ENCODE measurements around the gene BNIP5. TPM values are rescaled to one million over a fixed set of nuclear protein-coding genes. Genes with fewer than 3 reads are reported as not detected.
"Not testable (repeated sequence)": the region's sequence is repeated elsewhere in the genome, so short reads cannot be mapped to it uniquely, and the experiment has no call there.

Gene BNIP5
- total RNA-seq, 2 experiments from 2014 or later: not detected

DNA sequence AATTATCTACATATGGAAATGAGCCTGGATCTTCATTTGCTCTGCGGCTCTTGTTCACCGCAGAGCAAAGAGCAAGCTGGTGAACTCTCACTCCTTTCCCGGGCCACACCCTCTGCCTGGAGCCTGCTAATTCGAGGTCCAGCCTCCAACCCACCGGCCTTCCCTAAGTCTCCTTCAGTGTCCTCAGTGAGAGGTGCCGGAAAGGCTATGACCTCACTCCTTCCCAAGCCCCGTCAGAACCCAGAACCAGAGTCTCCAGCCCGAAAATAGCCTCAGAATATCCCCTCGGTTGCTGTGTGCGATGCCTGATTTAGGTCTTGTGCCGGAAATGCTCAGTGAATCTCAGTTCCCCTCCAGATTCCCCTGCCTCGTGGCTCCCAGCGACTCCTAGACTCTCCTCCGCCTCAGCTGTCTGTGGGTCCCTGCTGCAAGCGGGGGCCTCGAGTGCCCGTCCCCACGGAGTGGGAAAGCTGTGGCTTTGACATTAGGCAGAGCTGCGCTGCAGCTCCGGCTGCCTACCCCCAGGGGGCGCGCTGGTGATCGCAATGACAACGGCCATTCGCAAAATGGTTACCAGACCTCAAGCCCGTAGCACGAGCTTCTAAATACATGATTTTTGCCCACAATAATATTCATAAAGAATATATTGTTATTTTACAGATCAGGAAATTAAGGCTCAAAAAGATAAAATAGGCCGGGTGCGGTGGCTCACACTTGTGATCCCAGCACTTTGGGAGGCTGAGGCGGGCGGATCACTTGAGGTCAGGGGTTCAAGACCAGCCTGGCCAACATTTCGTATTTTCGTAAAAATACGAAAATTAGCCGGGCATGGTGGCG is 4.1 kb upstream of the BNIP5 start:
- CTCF ChIA-PET: interaction anchor here (0.6 to 2.3 kb wide), 35 partner anchors 9 to 441 kb away, joined by 3 to 22 read pairs (median 4); no protein-coding TSS in a partner anchor
- H3K27me3 Mint-ChIP-seq: peaks cover 15% of the 10 kb centered on the region
- DNase-seq: peak; percentile 84
- ATAC-seq: peak; percentile 83
- peaks cover 14% of the 10 kb centered on the region for H3K4me1 Mint-ChIP-seq
- intact Hi-C loops (cut with DNase I, micrococcal nuclease): loop anchor here (1.0 to 5.0 kb wide), 2 partner anchors 19 to 209 kb away; partner anchors contain the start of gene MAPK13 (in 1 of the 2)
- no peaks in the 10 kb centered on the region for H3K9me3 Mint-ChIP-seq (ENCODE audit: low read depth)
- POLR2A ChIA-PET: interaction anchor here (0.6 to 1.1 kb wide), 2 partner anchors 14 to 17 kb away, joined by 3 read pairs; no protein-coding TSS in a partner anchor
- no peak overlapping the region for H3K27ac Mint-ChIP-seq
- H3K36me3 Mint-ChIP-seq (ENCODE audit: low read depth): no peaks in the 10 kb centered on the region
- H3K4me3 Mint-ChIP-seq: no peak overlapping the region

DNA sequence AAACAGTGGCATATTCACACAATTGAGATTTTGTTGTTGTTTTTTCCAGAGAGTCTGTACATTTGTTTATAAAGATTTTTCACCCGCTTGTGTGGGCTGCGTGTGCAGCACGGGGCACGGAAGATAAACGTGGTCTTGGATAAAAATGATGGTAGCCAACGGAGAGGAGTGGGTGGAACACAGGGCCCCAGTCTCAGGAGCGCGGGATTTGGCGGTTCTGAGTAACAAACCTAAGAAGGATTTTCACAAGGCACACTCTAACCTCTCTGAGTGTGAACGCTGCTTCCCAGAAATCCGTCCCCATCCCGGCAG is 3.6 kb upstream of the BNIP5 start:
- peaks cover 14% of the 10 kb centered on the region for H3K4me1 Mint-ChIP-seq
- H3K36me3 Mint-ChIP-seq (ENCODE audit: low read depth): no peaks in the 10 kb centered on the region
- peaks cover 20% of the 10 kb centered on the region for H3K27me3 Mint-ChIP-seq
- H3K4me3 Mint-ChIP-seq: no peak overlapping the region
- intact Hi-C loops (cut with DNase I, micrococcal nuclease): loop anchor here in 1 of 2 experiments (5.0 kb wide), 1 partner anchor 208 kb away; the partner anchor contains the start of gene MAPK13
- ATAC-seq (no peak), DNase-seq (no peak)
- ChIA-PET POLR2A (interaction anchor here (0.6 to 1.1 kb wide), 2 partner anchors 13 to 17 kb away, joined by 3 read pairs; no protein-coding TSS in a partner anchor), CTCF (interaction anchor here (0.9 to 2.3 kb wide), 16 partner anchors 12 to 414 kb away, joined by 3 to 22 read pairs (median 6); no protein-coding TSS in a partner anchor)
- H3K9me3 Mint-ChIP-seq (ENCODE audit: low read depth): no peaks in the 10 kb centered on the region
- no peak overlapping the region for H3K27ac Mint-ChIP-seq

DNA sequence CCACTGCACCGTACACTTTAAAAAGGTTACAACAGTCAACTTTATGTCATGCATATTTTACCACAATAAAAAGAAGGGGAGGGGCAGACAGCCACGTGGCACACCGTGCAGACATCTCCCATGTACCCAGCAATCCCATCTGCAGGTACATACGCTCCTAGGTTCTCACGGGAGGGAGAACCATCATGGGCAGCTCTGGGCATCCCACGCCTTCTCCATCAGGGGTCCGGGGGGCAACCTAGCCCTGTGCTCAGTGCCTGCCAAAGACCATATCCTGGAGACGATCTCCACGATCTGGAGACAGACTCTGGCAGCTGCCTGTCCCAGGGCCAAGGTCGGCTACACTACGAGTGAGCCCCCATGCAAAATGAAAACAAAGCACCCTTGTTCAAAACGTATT is 2.5 kb upstream of the BNIP5 start:
- Mint-ChIP-seq H3K27ac (no peak overlapping the region), H3K36me3 (ENCODE audit: low read depth) (no peaks in the 10 kb centered on the region), H3K9me3 (ENCODE audit: low read depth) (no peaks in the 10 kb centered on the region), H3K4me1 (peaks cover 14% of the 10 kb centered on the region), H3K4me3 (no peak overlapping the region), H3K27me3 (peaks cover 30% of the 10 kb centered on the region)
- no peak for DNase-seq
- intact Hi-C loops (cut with DNase I, micrococcal nuclease): no loop called here
- ChIA-PET POLR2A (no interaction called here), CTCF (interaction anchor here (0.6 to 0.8 kb wide), 2 partner anchors 21 to 552 kb away, joined by 3 read pairs; no protein-coding TSS in a partner anchor)
- peak; percentile 38 for ATAC-seq

DNA sequence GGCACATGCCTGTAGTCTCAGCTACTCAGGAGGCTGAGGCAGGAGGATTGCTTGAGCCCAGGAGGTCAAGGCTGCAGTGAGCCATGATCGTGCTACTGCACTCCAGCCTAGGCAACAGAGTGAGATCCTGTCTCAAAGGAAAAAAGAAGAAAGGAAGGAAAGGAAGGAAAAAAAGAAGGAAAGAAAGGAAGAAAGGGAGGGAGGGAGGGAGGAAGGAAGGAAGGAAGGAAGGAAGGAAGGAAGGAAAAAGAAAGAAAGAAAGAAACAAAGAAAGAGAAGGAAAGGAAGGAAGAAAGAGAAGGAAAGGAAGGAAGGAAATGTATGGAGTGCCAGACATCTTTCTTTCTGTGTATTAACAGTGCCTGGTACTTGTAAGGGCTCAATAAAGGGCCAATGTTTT is 1.5 kb upstream of the BNIP5 start:
- CTCF ChIA-PET: interaction anchor here (0.7 to 1.0 kb wide), 2 partner anchors 22 to 55 kb away, joined by 3 to 5 read pairs; no protein-coding TSS in a partner anchor
- ATAC-seq; H3K36me3 Mint-ChIP-seq (ENCODE audit: low read depth); H3K27ac Mint-ChIP-seq; intact Hi-C loops (cut with DNase I, micrococcal nuclease); H3K9me3 Mint-ChIP-seq (ENCODE audit: low read depth); DNase-seq; POLR2A ChIA-PET; H3K4me3 Mint-ChIP-seq: not testable (repeated sequence)
- H3K27me3 Mint-ChIP-seq: peaks cover 36% of the 10 kb centered on the region
- peaks cover 14% of the 10 kb centered on the region for H3K4me1 Mint-ChIP-seq

DNA sequence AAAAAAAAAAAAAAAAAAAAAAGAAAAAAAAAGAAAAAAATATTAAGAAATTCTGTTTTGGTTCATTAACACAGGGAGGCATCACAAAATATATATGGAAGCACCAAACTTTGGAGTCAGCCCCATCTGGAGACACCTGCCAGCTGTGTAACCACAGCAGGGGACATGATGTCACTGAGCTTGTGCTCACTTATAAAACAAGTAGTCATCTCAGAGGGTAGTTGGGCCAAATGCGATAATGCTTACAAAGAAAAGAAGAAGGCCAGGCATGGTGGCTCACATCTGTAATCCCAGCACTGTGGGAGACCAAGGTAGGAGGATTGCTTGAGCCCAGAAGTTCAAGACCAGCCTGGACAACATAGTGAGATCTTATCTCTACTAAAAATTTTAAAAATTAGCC is 1.1 kb upstream of the BNIP5 start:
- ChIA-PET POLR2A (no interaction called here), CTCF (interaction anchor here (1.0 kb wide), 1 partner anchor 22 kb away, joined by 3 read pairs; no protein-coding TSS in a partner anchor)
- H3K27me3 Mint-ChIP-seq: peaks cover 33% of the 10 kb centered on the region
- peaks cover 14% of the 10 kb centered on the region for H3K4me1 Mint-ChIP-seq
- H3K9me3 Mint-ChIP-seq (ENCODE audit: low read depth): no peaks in the 10 kb centered on the region
- no peaks in the 10 kb centered on the region for H3K36me3 Mint-ChIP-seq (ENCODE audit: low read depth)
- no peak overlapping the region for H3K27ac Mint-ChIP-seq
- no peak for DNase-seq
- no peak overlapping the region for H3K4me3 Mint-ChIP-seq
- intact Hi-C loops (cut with DNase I, micrococcal nuclease): no loop called here
- no peak for ATAC-seq

DNA sequence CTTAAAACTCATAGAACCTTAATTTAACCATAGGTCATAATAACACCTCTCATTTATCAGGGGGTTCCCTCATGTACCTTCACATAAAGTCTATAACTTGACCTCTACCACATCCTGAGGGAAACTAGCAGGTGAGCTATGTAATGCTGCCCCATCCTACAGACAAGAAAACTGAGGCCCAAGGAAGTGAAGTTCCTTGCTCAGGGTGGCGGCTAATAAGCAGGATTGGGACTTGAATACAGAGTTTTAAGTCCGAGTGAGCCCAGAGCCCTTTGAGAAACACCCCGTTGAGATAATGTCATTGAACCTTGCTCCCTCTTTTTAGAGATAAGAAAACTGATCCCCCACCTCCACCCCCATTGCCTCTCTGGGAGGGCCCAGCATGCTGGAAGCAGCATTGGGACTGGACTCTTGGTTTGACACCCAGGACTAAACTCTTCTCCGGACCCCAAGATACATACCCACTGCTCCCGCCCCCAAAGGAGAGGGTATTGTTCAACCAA is 429 bp downstream of the BNIP5 start:
- Mint-ChIP-seq H3K36me3 (ENCODE audit: low read depth) (no peaks in the 10 kb centered on the region), H3K27me3 (peaks cover 35% of the 10 kb centered on the region), H3K9me3 (ENCODE audit: low read depth) (no peaks in the 10 kb centered on the region), H3K27ac (no peak overlapping the region), H3K4me3 (no peak overlapping the region), H3K4me1 (peaks cover 14% of the 10 kb centered on the region)
- DNase-seq: no peak
- CTCF ChIA-PET: interaction anchor here (0.8 to 1.6 kb wide), 2 partner anchors 34 to 430 kb away, joined by 3 to 4 read pairs; no protein-coding TSS in a partner anchor
- no peak for ATAC-seq
- POLR2A ChIA-PET: no interaction called here
- intact Hi-C loops (cut with DNase I, micrococcal nuclease): no loop called here

DNA sequence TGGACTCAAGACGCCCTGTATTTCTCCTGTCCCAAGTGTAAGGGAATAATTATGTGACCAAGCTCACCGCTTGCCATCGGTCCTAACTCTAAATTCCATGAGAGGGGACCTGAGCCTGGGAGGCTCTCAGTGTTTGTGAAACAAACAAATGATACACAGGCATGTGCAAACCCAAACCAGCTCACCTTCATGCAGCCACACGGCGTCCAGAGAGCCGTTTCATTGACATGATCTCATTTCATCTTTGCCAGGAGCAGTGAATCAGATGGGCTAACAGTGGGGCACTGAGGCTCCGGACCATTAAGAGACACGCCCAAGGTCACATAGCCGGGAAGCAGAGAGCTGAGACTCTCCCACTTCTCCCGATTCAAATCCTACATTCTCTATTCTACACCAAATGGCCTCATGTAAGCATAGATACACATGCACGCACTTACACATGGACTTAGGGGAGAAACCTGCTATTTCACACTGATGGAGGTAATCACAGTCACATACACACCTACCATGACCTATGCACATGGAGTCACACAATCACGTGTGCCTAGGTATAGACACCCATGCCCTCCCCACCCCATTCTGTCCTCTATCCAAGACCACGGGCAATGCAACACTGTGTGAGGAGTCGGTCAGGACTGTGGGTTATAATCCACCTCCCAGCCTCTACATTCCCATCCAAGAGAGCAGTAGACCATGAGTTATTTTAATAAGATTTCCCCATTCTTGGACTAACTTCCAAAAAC is 1.1 kb downstream of the BNIP5 start:
- no peak for DNase-seq
- ChIA-PET CTCF (interaction anchor here (1.6 kb wide), 1 partner anchor 33 kb away, joined by 4 read pairs; no protein-coding TSS in a partner anchor), POLR2A (no interaction called here)
- Mint-ChIP-seq H3K27ac (no peak overlapping the region), H3K4me1 (peaks cover 11% of the 10 kb centered on the region), H3K36me3 (ENCODE audit: low read depth) (no peaks in the 10 kb centered on the region), H3K27me3 (peaks cover 32% of the 10 kb centered on the region), H3K4me3 (no peak overlapping the region), H3K9me3 (ENCODE audit: low read depth) (no peaks in the 10 kb centered on the region)
- intact Hi-C loops (cut with DNase I, micrococcal nuclease): no loop called here
- ATAC-seq: no peak

DNA sequence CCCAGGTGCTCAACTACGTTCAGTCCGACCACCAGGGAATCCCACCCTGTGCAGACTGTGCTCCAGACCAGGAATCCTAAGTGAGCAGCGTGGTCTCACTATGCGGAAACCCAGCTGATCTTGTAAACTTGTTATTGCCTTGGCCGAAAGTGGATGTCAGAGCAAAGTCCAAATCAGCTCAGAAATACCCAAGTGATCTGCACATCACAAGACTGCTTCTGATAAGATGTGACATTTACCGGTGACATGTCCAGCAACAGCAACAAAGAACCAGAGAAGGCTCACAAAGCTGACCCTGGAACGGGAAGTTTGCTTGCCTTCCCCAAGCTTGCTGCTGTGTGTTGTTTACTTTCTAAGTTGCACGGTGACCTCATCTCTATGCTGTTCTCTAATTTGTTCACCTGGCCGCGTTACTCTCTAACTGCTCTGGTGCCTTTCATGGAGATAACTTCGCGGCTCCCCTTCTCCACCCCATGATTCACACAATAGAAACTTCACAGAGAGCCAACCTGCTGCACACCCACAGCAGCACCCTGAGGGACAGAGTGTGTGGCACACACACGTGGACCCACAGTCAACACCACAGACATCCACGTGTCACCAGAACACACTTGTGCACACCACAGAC is 1.7 kb downstream of the BNIP5 start:
- Mint-ChIP-seq H3K36me3 (ENCODE audit: low read depth) (no peaks in the 10 kb centered on the region), H3K4me3 (no peak overlapping the region), H3K27ac (no peak overlapping the region), H3K27me3 (peaks cover 26% of the 10 kb centered on the region), H3K9me3 (ENCODE audit: low read depth) (no peaks in the 10 kb centered on the region), H3K4me1 (peaks cover 11% of the 10 kb centered on the region)
- CTCF ChIA-PET: interaction anchor here (0.7 kb wide), 1 partner anchor 297 kb away, joined by 3 read pairs; no protein-coding TSS in a partner anchor
- POLR2A ChIA-PET: no interaction called here
- DNase-seq: no peak
- ATAC-seq: no peak
- intact Hi-C loops (cut with DNase I, micrococcal nuclease): no loop called here

DNA sequence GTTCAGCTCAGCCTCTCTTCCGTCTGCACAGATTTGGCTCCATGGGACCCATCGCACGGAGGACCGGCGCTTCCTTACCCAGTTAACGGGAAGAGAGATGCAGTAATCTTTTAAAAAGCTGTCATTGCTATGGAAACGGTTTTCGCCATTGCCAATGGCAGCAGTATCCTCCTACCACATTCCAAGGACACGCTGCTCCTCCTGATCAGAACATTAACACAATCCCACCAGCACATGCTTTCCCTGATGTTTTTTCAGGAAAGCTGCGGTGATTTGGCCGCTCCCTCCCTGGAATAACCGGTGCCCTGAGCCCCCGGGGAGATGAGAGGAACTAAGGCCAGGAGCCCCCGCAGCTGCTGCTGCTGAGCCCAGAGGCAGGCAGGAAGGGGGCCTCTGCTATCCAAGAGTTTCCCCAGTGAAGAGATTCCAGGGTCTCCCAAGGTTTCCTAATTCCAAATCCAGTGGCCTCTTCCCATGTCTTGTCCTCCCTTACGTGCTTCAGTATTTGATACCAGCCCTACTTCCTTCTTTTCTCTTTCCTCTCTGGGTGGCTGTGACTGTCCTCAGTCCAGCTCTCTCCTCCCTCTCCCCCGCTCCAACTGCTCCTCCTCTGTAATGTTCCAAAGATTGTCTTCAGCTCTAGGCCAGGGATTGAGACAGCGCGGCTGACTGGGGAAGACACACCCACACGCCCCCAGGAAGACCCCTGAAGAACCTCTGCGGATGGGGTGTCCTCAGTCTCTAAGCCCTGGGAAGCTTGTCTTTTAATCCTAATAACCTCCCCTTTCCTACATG is 2.6 kb downstream of the BNIP5 start:
- peaks cover 26% of the 10 kb centered on the region for H3K27me3 Mint-ChIP-seq
- no peak for ATAC-seq
- peaks cover 11% of the 10 kb centered on the region for H3K4me1 Mint-ChIP-seq
- no peaks in the 10 kb centered on the region for H3K9me3 Mint-ChIP-seq (ENCODE audit: low read depth)
- H3K27ac Mint-ChIP-seq: no peak overlapping the region
- no peaks in the 10 kb centered on the region for H3K36me3 Mint-ChIP-seq (ENCODE audit: low read depth)
- no peak overlapping the region for H3K4me3 Mint-ChIP-seq
- CTCF ChIA-PET: interaction anchor here (0.7 kb wide), 1 partner anchor 298 kb away, joined by 3 read pairs; no protein-coding TSS in a partner anchor
- no peak for DNase-seq
- POLR2A ChIA-PET: interaction anchor here (0.6 kb wide), 1 partner anchor 496 kb away, joined by 3 read pairs; no protein-coding TSS in a partner anchor
- intact Hi-C loops (cut with DNase I, micrococcal nuclease): no loop called here

DNA sequence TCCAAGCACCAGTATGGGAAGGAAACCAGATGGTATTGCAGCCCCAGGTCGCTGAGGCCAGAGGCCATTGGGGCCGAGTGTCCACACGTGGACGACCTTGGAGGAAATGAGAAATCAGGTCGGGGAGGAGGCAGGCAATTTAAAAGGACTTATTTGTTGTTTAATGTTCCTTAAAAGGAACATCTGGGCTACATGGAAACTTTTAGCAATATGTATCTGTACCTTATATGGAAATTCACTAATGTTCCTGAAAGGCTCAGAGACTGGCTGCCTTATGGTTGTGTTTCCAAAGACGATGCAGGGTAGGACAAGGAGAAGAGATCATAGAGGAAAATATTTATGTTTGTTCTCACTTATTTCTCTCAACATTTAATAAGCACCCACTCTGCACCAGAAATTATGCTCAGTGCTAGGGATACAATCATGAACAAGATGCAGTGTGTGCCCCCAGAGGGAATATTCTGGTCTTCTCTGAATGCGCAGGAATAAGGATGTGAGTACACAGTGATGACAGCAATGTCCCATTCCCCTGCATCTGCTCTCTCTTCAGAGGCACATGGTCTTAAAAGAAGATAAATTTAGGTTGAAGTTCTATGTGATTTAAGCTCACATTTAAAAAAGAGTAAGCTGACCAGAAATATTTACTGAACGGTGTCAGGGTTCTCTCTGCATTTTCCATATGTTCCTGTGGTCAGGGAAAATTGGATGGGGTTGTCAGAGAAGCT is 3.4 kb downstream of the BNIP5 start:
- Mint-ChIP-seq H3K9me3 (ENCODE audit: low read depth) (no peaks in the 10 kb centered on the region), H3K27ac (no peak overlapping the region), H3K27me3 (peaks cover 24% of the 10 kb centered on the region), H3K4me1 (peaks cover 7% of the 10 kb centered on the region), H3K36me3 (ENCODE audit: low read depth) (no peaks in the 10 kb centered on the region), H3K4me3 (no peak overlapping the region)
- ChIA-PET CTCF (no interaction called here), POLR2A (interaction anchor here (0.6 kb wide), 1 partner anchor 497 kb away, joined by 3 read pairs; no protein-coding TSS in a partner anchor)
- intact Hi-C loops (cut with DNase I, micrococcal nuclease): no loop called here
- no peak for DNase-seq
- no peak for ATAC-seq

All from activated CD4-positive, alpha-beta T cell treated with anti-CD3 and anti-CD28 coated beads for 36 hours (primary cell).